HCT116 (cell line): Measurements from ENCODE around the gene SORBS1. TPM values are rescaled to one million over a fixed set of nuclear protein-coding genes. Genes with fewer than 3 reads are reported as not detected.

Experiments used
- ATF3 ChIP-seq: IDR thresholded peaks from 2 replicates; pipeline ENCODE4 v1.6.1; 2012
- CEBPB ChIP-seq: IDR thresholded peaks from 2 replicates; pipeline ENCODE4 v1.6.1; 2012; ENCODE audit warnings: low read depth
- CTCF ChIP-seq, 3 experiments: fragments of 200-600 bp in 1 of 3; sonication (generic) in 1 of 3; IDR thresholded peaks in 2 of 3; conservative IDR thresholded peaks in 1 of 3; 2 replicates each; pipeline ENCODE4 v1.5.1; 2012 to 2017; ENCODE audit warnings: low read depth in 2 of 3, low read length in 2 of 3, antibody characterized with exemption in 1 of 3, borderline replicate concordance in 1 of 3, control low read depth in 1 of 3, mild to moderate bottlenecking in 1 of 3, mixed read lengths in 1 of 3, mixed run types in 1 of 3, moderate library complexity in 1 of 3; ENCODE audit not compliant: insufficient read depth in 1 of 3
- FOSL1 ChIP-seq: IDR thresholded peaks from 2 replicates; pipeline ENCODE4 v1.6.1; 2012; ENCODE audit warnings: low read depth
- MAX ChIP-seq: IDR thresholded peaks from 2 replicates; pipeline ENCODE4 v1.6.1; 2012
- POLR2AphosphoS5 ChIP-seq: IDR thresholded peaks from 2 replicates; pipeline ENCODE4 v1.6.1; 2011; ENCODE audit warnings: mild to moderate bottlenecking, low read depth, low read length, moderate library complexity
- REST ChIP-seq: IDR thresholded peaks from 2 replicates; pipeline ENCODE4 v1.6.1; 2012; ENCODE audit warnings: low read depth
- SP1 ChIP-seq: IDR thresholded peaks from 2 replicates; pipeline ENCODE4 v1.6.1; 2012; ENCODE audit warnings: low read depth
- ZFX ChIP-seq: fragments of 450-650 bp; IDR thresholded peaks from 2 replicates; pipeline ENCODE4 v1.6.1; 2017
- ZNF274 ChIP-seq: fragments of 200-500 bp; sonication (Bioruptor generic); IDR thresholded peaks from 2 replicates; pipeline ENCODE4 v1.6.1; 2014; ENCODE audit warnings: mild to moderate bottlenecking, low read depth, low read length, inconsistent platforms
- total RNA-seq: library from RNA; stranded (reverse); gene quantifications from one replicate; pipeline ENCODE4 v1.2.1, GENCODE V29; 2021; ENCODE audit not compliant: unreplicated experiment

The SORBS1 gene
- total RNA-seq, 1 experiment from 2014 or later = 3.4 TPM

GRCh38 chr10:95401704-95402469 is 159.3 kb downstream of the SORBS1 start (continued):
- TF ChIP-seq CTCF (IDR thresholded peaks at IDR 0.05 in 2 of 3, conservative IDR thresholded peaks at IDR 0.05 in 1 of 3; ENCODE audit: borderline replicate concordance in 1 of 3, insufficient read depth in 1 of 3, low read depth in 2 of 3, low read length in 2 of 3) (no peak), ATF3 (no peak), SP1 (no peak), CEBPB (no peak), ZFX (no peak), POLR2AphosphoS5 (no peak), REST (no peak), FOSL1 (no peak), MAX (no peak), ZNF274 (no peak)
- TF ChIP-seq, all 23 proteins: peak for 0
